HepG2 (cell line): ENCODE data around the gene DNASE2. TPM values are rescaled to one million over a fixed set of nuclear protein-coding genes. Genes with fewer than 3 reads are reported as not detected.

Experiments
- ATAC-seq: fragments of 200-7000 bp; cut with Tn5 transposase; 3 replicates; pipeline ENCODE4 v1.9.1; 2020; ENCODE audit warnings: mild to moderate bottlenecking, moderate library complexity
- BruUV-seq: library from RNA; stranded (reverse); fragments of 400-500 nt; replicated peaks from 2 replicates; lab custom pipeline; 2021; lab: Mats Ljungman, UMichigan
- CTCF ChIA-PET: fragments of 300-600 bp; formaldehyde crosslinking; extraction: SDS; loops from one replicate; lab custom pipeline; 2021; ENCODE audit warnings: low total read pairs, inconsistent platforms, low intra/inter-chr PET ratio; lab: Yijun Ruan, JAX
- POLR2A ChIA-PET: fragments of 350-600 bp; sonication (Branson Sonifier 250); formaldehyde crosslinking; loops from one replicate; lab custom pipeline; 2020; ENCODE audit warnings: antibody characterized with exemption, inconsistent platforms; lab: Yijun Ruan, JAX
- DNase-seq: peaks from one replicate; pipeline ENCODE4 v3.0.0-alpha.2; 2015; ENCODE audit warnings: low spot score
- FAIRE-seq: peaks from 3 replicates; lab custom pipeline; 2011; peaks lifted over from hg19 to GRCh38; lab: Jason Lieb, UNC
- H2AFZ ChIP-seq: one replicate; pipeline ENCODE4 v1.6.1; 2011; ENCODE audit warnings: low read length, inconsistent platforms
- H3K27ac ChIP-seq: fragments of 300-600 bp; 3 replicates; pipeline ENCODE4 v1.8.0; 2011; ENCODE audit warnings: mixed run types, mild to moderate bottlenecking, mixed read lengths, low read length, inconsistent platforms; ENCODE audit not compliant: insufficient read depth; ENCODE audit errors: extremely low read length
- H3K27me3 ChIP-seq, 2 experiments: fragments of 200-600 bp in 1 of 2; 2 replicates in 1 of 2; 3 replicates in 1 of 2; pipeline versions ENCODE4 v1.6.0 to v1.8.0; 2011; ENCODE audit warnings: low read length in 2 of 2, mild to moderate bottlenecking in 2 of 2, moderate library complexity in 2 of 2, inconsistent platforms in 1 of 2; ENCODE audit not compliant: insufficient read depth in 2 of 2, control insufficient read depth in 1 of 2
- H3K36me3 ChIP-seq, 2 experiments: fragments of 200-600 bp in 1 of 2; replicated peaks in 1 of 2; 2 replicates in 1 of 2; 3 replicates in 1 of 2; pipeline versions ENCODE4 v1.5.1 to v1.8.0; 2011; ENCODE audit warnings: low read length in 2 of 2, inconsistent platforms in 1 of 2; ENCODE audit not compliant: insufficient read depth in 2 of 2, control insufficient read depth in 1 of 2
- H3K4me1 ChIP-seq: 2 replicates; pipeline ENCODE4 v1.5.1; 2012; ENCODE audit warnings: low read length, inconsistent platforms; ENCODE audit not compliant: insufficient read depth
- H3K4me2 ChIP-seq: 2 replicates; pipeline ENCODE4 v1.6.0; 2011; ENCODE audit warnings: low read depth, low read length, inconsistent platforms
- H3K4me3 ChIP-seq, 3 experiments: fragments of 200-600 bp in 1 of 3; sonication (generic), shearing (Covaris generic) in 1 of 3; replicated peaks in 1 of 3; 2 replicates each; pipeline ENCODE4 v1.5.1; 2011 to 2016; ENCODE audit warnings: low read length in 3 of 3, inconsistent platforms in 2 of 3, low read depth in 2 of 3, mild to moderate bottlenecking in 2 of 3, control low read depth in 1 of 3, mixed read lengths in 1 of 3; ENCODE audit not compliant: insufficient read depth in 1 of 3
- H3K79me2 ChIP-seq: one replicate; pipeline ENCODE4 v1.6.1; 2011; ENCODE audit warnings: low read length, inconsistent platforms; ENCODE audit not compliant: insufficient read depth
- H3K9ac ChIP-seq: 2 replicates; pipeline ENCODE4 v1.6.0; 2011; ENCODE audit warnings: mild to moderate bottlenecking, low read depth, low read length, inconsistent platforms; ENCODE audit not compliant: insufficient read depth
- H3K9me3 ChIP-seq: 2 replicates; pipeline ENCODE4 v1.5.1; 2012; ENCODE audit warnings: mild to moderate bottlenecking, low read length
- H4K20me1 ChIP-seq: 2 replicates; pipeline ENCODE4 v1.6.0; 2011; ENCODE audit warnings: inconsistent platforms, mild to moderate bottlenecking, low read length, moderate library complexity; ENCODE audit not compliant: insufficient read depth
- RERE ChIP-seq: IDR thresholded peaks from 2 replicates; pipeline ENCODE4 v1.6.1; 2016; ENCODE audit warnings: low read depth, missing genetic modification reagents, missing compliant biosample characterization
- SALL1 ChIP-seq: sonication (generic); formaldehyde crosslinking; IDR thresholded peaks from 2 replicates; pipeline ENCODE4 v1.8.0; 2022; ENCODE audit warnings: mild to moderate bottlenecking, missing genetic modification reagents
- ZNF276 ChIP-seq: sonication (generic); formaldehyde crosslinking; IDR thresholded peaks from 2 replicates; pipeline ENCODE4 v1.4.0; 2020; ENCODE audit warnings: mild to moderate bottlenecking, low read depth, missing genetic modification reagents
- ZNF407 ChIP-seq: sonication (generic); formaldehyde crosslinking; IDR thresholded peaks from one replicate; pipeline ENCODE4 v1.5.1; 2020; ENCODE audit warnings: mild to moderate bottlenecking, missing genetic modification reagents; ENCODE audit errors: not compliant biosample characterization
- WGBS: methylation state at CpG from one replicate; pipeline ENCODE4 v1.1.6; 2017; ENCODE audit warnings: low lambda C conversion rate; 5-methylcytosine and 5-hydroxymethylcytosine counted together
- in situ Hi-C: cut with HindIII; loops from 2 replicates; pipeline ENCODE4 v1.10.0; 2017; ENCODE audit warnings: low pct_unique_long_range_greater_than_20kb; ENCODE audit not compliant: extremely low pct_ligation_motif_present
- intact Hi-C: fragments of 100-400 bp; cut with micrococcal nuclease; formaldehyde crosslinking; loops from one replicate; pipeline ENCODE4 v1.10.0; 2022; ENCODE audit not compliant: unreplicated experiment
- polyA plus RNA-seq, 8 experiments: library from polyadenylated mRNA; depleted of rRNA in 3 of 8; stranded (reverse) in 7 of 8; unstranded in 1 of 8; fragments of >200 nt; fragmentation: Illumina TruSeq in 4 of 8; extraction: Trizol in 4 of 8; gene quantifications; 2 replicates each; pipeline versions ENCODE4 v1.2.1 to v1.2.3, GENCODE V29; 2011 to 2016; ENCODE audit warnings: low read depth in 4 of 8, missing spikeins in 1 of 8, mixed read lengths in 1 of 8; ENCODE audit not compliant: insufficient read depth in 1 of 8
- total RNA-seq, 5 experiments: library from RNA; depleted of rRNA; stranded (reverse); fragments of >200 nt; fragmentation: Illumina TruSeq; extraction: Trizol; gene quantifications; 2 replicates each; pipeline ENCODE4 v1.2.3, GENCODE V29; 2016; ENCODE audit warnings: low read depth in 1 of 5

DNASE2 gene
- total and polyA plus RNA-seq, 2 of the 13 experiments (the other 11 are each of a cell fraction or from before 2014, with no cell fraction given) = 7.5 to 16.2 TPM

GRCh38 chr19:12828494-12828893, 52.8 kb downstream of the DNASE2 start:
- Histone ChIP-seq H3K9ac (peak overlapping the region; percentile 52; the same call in 1 of the 2 replicates), H3K27ac (no peak overlapping the region), H3K79me2 (no peaks in the 10 kb centered on the region), H3K4me1 (peaks cover 43% of the 10 kb centered on the region), H2AFZ (peak overlapping the region; percentile 70), H3K4me3 (peak overlapping the region; percentile 38 to 72 (median 50); a peak in 5 of 6 replicates), H4K20me1 (no peaks in the 10 kb centered on the region), H3K4me2 (peak overlapping the region; percentile 80), H3K27me3 (peaks cover 0 to 16% of the 10 kb centered on the region in 2 experiments; a peak in 1 of 5 replicates), H3K9me3 (no peaks in the 10 kb centered on the region), H3K36me3 (no peaks in the 10 kb centered on the region)
- in situ Hi-C loops = no loop called here
- CTCF ChIA-PET = no interaction called here
- BruUV-seq = no TSS peak
- intact Hi-C loops = no loop called here
- WGBS = 3% methylated on average over 2 of the region's 23 CpGs
- DNase-seq (peak; percentile 40), FAIRE-seq (no peak), ATAC-seq (peak; percentile 78)
- POLR2A ChIA-PET = interaction anchor here (0.9 kb wide), 1 partner anchor 28 kb away, joined by 3 read pairs; no protein-coding TSS in a partner anchor
- TF ChIP-seq SALL1 (CRISPR knock-in tag) (peak; percentile 51), RERE (CRISPR knock-in tag) (no peak), ZNF276 (CRISPR knock-in tag) (no peak), ZNF407 (CRISPR knock-in tag) (no peak)
